Measurements from ENCODE around the gene KLHL11. TPM values are rescaled to one million over a fixed set of nuclear protein-coding genes. Genes with fewer than 3 reads are reported as not detected.

KLHL11 gene
- total RNA-seq, 1 donor from 2014 or later = 9.0 TPM

- DNase-seq (ENCODE audit: low spot score) = no peak
- no peak overlapping the region for H3K27ac Mint-ChIP-seq (ENCODE audit: unreplicated experiment)
- no peaks in the 10 kb centered on the region for H3K4me1 Mint-ChIP-seq (ENCODE audit: unreplicated experiment)
- H3K9me3 Mint-ChIP-seq (ENCODE audit: unreplicated experiment) = no peaks in the 10 kb centered on the region
- no peak overlapping the region for H3K4me3 Mint-ChIP-seq (ENCODE audit: unreplicated experiment)
- H3K27me3 Mint-ChIP-seq (ENCODE audit: unreplicated experiment) = peaks cover 2% of the 10 kb centered on the region
- TF ChIP-seq CTCF (IDR thresholded peaks at IDR 0.05; ENCODE audit: unreplicated experiment) = no peak
- peaks cover 61% of the 10 kb centered on the region for H3K36me3 Mint-ChIP-seq (ENCODE audit: low read depth, unreplicated experiment)
Observed at GRCh38 chr17:41873559-41874292, 8.5 kb upstream of the KLHL11 start.

GRCh38 chr17:41871789-41872188 is 6.6 kb upstream of the KLHL11 start:
- Mint-ChIP-seq H3K36me3 (ENCODE audit: low read depth, unreplicated experiment) (peaks cover 56% of the 10 kb centered on the region), H3K9me3 (ENCODE audit: unreplicated experiment) (no peaks in the 10 kb centered on the region), H3K4me3 (ENCODE audit: unreplicated experiment) (peak overlapping the region; percentile 31), H3K4me1 (ENCODE audit: unreplicated experiment) (no peaks in the 10 kb centered on the region), H3K27me3 (ENCODE audit: unreplicated experiment) (peaks cover 2% of the 10 kb centered on the region), H3K27ac (ENCODE audit: unreplicated experiment) (no peak overlapping the region)
- TF ChIP-seq CTCF (IDR thresholded peaks at IDR 0.05; ENCODE audit: unreplicated experiment) = no peak
- DNase-seq (ENCODE audit: low spot score) = no peak

GRCh38 chr17:41870627-41871026 is 5.4 kb upstream of the KLHL11 start:
- Mint-ChIP-seq H3K27me3 (ENCODE audit: unreplicated experiment) (peaks cover 2% of the 10 kb centered on the region), H3K9me3 (ENCODE audit: unreplicated experiment) (no peaks in the 10 kb centered on the region), H3K27ac (ENCODE audit: unreplicated experiment) (no peak overlapping the region), H3K4me1 (ENCODE audit: unreplicated experiment) (no peaks in the 10 kb centered on the region), H3K36me3 (ENCODE audit: low read depth, unreplicated experiment) (peaks cover 55% of the 10 kb centered on the region), H3K4me3 (ENCODE audit: unreplicated experiment) (no peak overlapping the region)
- DNase-seq (ENCODE audit: low spot score) = no peak
- TF ChIP-seq CTCF (IDR thresholded peaks at IDR 0.05; ENCODE audit: unreplicated experiment) = no peak

GRCh38 chr17:41870097-41870496 is 4.9 kb upstream of the KLHL11 start:
- H3K4me3 Mint-ChIP-seq (ENCODE audit: unreplicated experiment) = no peak overlapping the region
- peaks cover 55% of the 10 kb centered on the region for H3K36me3 Mint-ChIP-seq (ENCODE audit: low read depth, unreplicated experiment)
- no peak overlapping the region for H3K27ac Mint-ChIP-seq (ENCODE audit: unreplicated experiment)

More at GRCh38 chr17:41870097-41870496, 4.9 kb upstream of the KLHL11 start:
- DNase-seq (ENCODE audit: low spot score) = no peak
- no peaks in the 10 kb centered on the region for H3K4me1 Mint-ChIP-seq (ENCODE audit: unreplicated experiment)
- no peak for TF ChIP-seq CTCF (IDR thresholded peaks at IDR 0.05; ENCODE audit: unreplicated experiment)
- no peaks in the 10 kb centered on the region for H3K9me3 Mint-ChIP-seq (ENCODE audit: unreplicated experiment)
- H3K27me3 Mint-ChIP-seq (ENCODE audit: unreplicated experiment) = peaks cover 2% of the 10 kb centered on the region

Measured in endothelial cell (in vitro differentiated cells).